Kidney (tissue), 14 donors: ENCODE data around the gene SLC25A18. TPM values are rescaled to one million over a fixed set of nuclear protein-coding genes. Genes with fewer than 3 reads are reported as not detected.

Source experiments
- DNase-seq, 5 donors: peaks; one replicate each; pipeline ENCODE4 v3.0.0-alpha.2; 2013 to 2020
- FAIRE-seq: peaks from 2 replicates; lab custom pipeline; 2012; peaks lifted over from hg19 to GRCh38; lab: Jason Lieb, UNC
- H3K27ac ChIP-seq, 2 donors: one replicate each; pipeline ENCODE4 v1.7.0; 2013; ENCODE audit warnings: low read depth in 2 of 2, low read length in 2 of 2, inconsistent platforms in 1 of 2
- H3K27me3 ChIP-seq: one replicate; pipeline ENCODE4 v1.7.1; 2013; ENCODE audit warnings: low read length, inconsistent platforms; ENCODE audit not compliant: control insufficient read depth, insufficient read depth
- H3K36me3 ChIP-seq, 3 donors: one replicate each; pipeline versions ENCODE4 v1.7.0 to v1.7.1; 2013; ENCODE audit warnings: low read length in 3 of 3, control low read depth in 1 of 3, inconsistent platforms in 1 of 3; ENCODE audit not compliant: insufficient read depth in 3 of 3, control insufficient read depth in 2 of 3
- H3K4me1 ChIP-seq, 3 donors: one replicate each; pipeline versions ENCODE4 v1.7.0 to v1.7.1; 2013; ENCODE audit warnings: low read length in 3 of 3, inconsistent platforms in 1 of 3, low read depth in 1 of 3; ENCODE audit not compliant: control insufficient read depth in 2 of 3, insufficient read depth in 2 of 3
- H3K4me3 ChIP-seq, 3 donors: one replicate each; pipeline versions ENCODE4 v1.7.0 to v1.8.1; 2013; ENCODE audit warnings: low read length in 3 of 3, control low read depth in 1 of 3, inconsistent platforms in 1 of 3
- H3K9ac ChIP-seq, 3 donors: one replicate each; pipeline versions ENCODE4 v1.7.0 to v1.7.1; 2013; ENCODE audit warnings: low read length in 3 of 3, control low read depth in 1 of 3, inconsistent platforms in 1 of 3
- H3K9me3 ChIP-seq, 3 donors: one replicate each; pipeline versions ENCODE4 v1.7.0 to v1.7.1; 2013; ENCODE audit warnings: low read length in 3 of 3, control low read depth in 1 of 3, inconsistent platforms in 1 of 3; ENCODE audit not compliant: control insufficient read depth in 2 of 3, insufficient read depth in 1 of 3
- intact Hi-C: fragments of 100-400 bp; cut with DNase I; formaldehyde crosslinking; loops from one replicate; pipeline ENCODE4 v1.11.1; 2022
- polyA plus RNA-seq: library from polyadenylated mRNA; stranded (reverse); fragments of 350-450 nt; fragmentation: Illumina TruSeq; extraction: RNeasy Lipid Tissue Mini Kit (QIAGEN cat#74804); gene quantifications from one replicate; pipeline ENCODE4 v1.2.3, GENCODE V29; 2014; ENCODE audit warnings: low read depth, low replicate concordance; ENCODE audit not compliant: insufficient read depth
- total RNA-seq: library from RNA; stranded (reverse); fragmentation: NEBNext Ultra II Directional; extraction: Animal tissue kit (Norgen Biotek cat#: 25700); gene quantifications from one replicate; pipeline ENCODE4 v1.2.1, GENCODE V29; 2021
- TF ChIP-seq, protein P1 (sequence below): IDR thresholded peaks from 3 replicates; pipeline ENCODE4 v1.5.1; 2012; ENCODE audit warnings: mild to moderate bottlenecking, moderate library complexity, borderline replicate concordance; ENCODE audit not compliant: insufficient read depth; ENCODE audit errors: extremely low read depth
- donor health status: control.
- donor health status: control.
- donor health status: control.
- donor health status: control.
- donor health status: control.
- donor health status: DM: yes; HTN: yes; CAD: no.
- donor health status: Normal renal cell carcinoma (clear cell type).

SLC25A18 gene
- total and polyA plus RNA-seq, 2 donors from 2014 or later, result 0.41 to 1.1 TPM

DNA sequence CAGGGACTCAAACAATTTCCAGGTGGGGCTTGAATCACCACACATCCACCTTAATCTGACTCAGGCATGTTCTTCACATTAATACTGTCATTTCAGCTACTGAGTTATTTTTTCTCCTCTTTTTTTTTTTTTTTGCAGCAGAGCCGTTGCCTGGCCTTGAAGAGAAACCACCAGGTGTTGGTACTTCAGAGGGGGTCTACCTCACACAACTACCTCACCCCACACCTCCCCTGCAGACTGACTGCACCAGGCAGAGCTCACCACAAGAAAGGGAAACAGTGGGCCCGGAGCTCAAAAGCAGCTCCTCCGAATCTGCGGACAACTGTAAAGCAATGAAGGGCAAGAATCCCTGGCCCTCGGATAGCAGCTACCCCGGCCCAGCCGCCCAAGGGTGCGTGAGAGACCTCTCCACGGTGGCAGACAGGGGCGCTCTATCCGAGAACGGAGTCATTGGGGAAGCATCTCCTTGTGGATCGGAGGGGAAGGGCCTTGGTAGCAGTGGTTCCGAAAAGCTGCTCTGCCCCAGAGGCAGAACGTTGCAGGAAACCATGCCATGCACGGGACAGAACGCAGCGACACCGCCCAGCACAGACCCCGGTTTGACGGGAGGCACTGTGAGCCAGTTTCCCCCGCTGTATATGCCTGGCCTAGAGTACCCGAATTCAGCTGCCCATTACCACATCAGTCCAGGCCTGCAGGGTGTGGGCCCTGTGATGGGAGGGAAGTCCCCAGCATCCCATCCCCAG, 15.1 kb upstream of the SLC25A18 start:
- Histone ChIP-seq H3K27ac (no peak overlapping the region), H3K9ac (no peak overlapping the region), H3K4me1 (no peaks in the 10 kb centered on the region), H3K36me3 (peaks cover 0 to 2% (median 0%) of the 10 kb centered on the region in 3 donors), H3K9me3 (no peaks in the 10 kb centered on the region), H3K27me3 (no peaks in the 10 kb centered on the region), H3K4me3 (no peak overlapping the region)
- TF ChIP-seq, protein P1, sequence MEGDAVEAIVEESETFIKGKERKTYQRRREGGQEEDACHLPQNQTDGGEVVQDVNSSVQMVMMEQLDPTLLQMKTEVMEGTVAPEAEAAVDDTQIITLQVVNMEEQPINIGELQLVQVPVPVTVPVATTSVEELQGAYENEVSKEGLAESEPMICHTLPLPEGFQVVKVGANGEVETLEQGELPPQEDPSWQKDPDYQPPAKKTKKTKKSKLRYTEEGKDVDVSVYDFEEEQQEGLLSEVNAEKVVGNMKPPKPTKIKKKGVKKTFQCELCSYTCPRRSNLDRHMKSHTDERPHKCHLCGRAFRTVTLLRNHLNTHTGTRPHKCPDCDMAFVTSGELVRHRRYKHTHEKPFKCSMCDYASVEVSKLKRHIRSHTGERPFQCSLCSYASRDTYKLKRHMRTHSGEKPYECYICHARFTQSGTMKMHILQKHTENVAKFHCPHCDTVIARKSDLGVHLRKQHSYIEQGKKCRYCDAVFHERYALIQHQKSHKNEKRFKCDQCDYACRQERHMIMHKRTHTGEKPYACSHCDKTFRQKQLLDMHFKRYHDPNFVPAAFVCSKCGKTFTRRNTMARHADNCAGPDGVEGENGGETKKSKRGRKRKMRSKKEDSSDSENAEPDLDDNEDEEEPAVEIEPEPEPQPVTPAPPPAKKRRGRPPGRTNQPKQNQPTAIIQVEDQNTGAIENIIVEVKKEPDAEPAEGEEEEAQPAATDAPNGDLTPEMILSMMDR, result no peak
- no peak for DNase-seq
- intact Hi-C loops, result no loop called here
- FAIRE-seq, result no peak

- Histone ChIP-seq H3K27me3 (no peaks in the 10 kb centered on the region), H3K4me1 (no peaks in the 10 kb centered on the region), H3K9me3 (no peaks in the 10 kb centered on the region), H3K9ac (no peak overlapping the region), H3K27ac (no peak overlapping the region), H3K4me3 (no peak overlapping the region), H3K36me3 (peaks cover 0 to 2% (median 0%) of the 10 kb centered on the region in 3 donors)
- intact Hi-C loops, result no loop called here
- FAIRE-seq, result no peak
- TF ChIP-seq, protein P1, result no peak
- no peak for DNase-seq
Measured at GRCh38 chr22:17548756-17549035, 14.6 kb upstream of the SLC25A18 start.

DNA sequence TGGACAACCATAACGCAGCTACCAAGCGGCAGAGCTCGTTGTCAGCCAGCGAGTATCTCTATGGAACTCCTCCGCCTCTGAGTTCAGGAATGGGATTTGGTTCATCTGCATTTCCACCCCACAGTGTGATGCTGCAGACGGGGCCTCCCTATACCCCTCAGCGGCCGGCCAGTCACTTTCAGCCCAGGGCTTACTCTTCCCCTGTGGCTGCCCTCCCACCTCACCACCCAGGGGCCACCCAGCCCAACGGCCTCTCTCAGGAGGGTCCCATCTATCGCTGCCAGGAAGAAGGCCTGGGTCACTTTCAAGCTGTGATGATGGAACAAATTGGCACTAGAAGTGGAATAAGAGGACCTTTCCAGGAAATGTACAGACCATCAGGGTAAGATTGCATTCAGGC, 14.1 kb upstream of the SLC25A18 start:
- Histone ChIP-seq H3K27me3 (no peaks in the 10 kb centered on the region), H3K4me1 (no peaks in the 10 kb centered on the region), H3K9me3 (no peaks in the 10 kb centered on the region), H3K36me3 (peaks cover 0 to 2% (median 0%) of the 10 kb centered on the region in 3 donors), H3K9ac (no peak overlapping the region), H3K4me3 (no peak overlapping the region), H3K27ac (no peak overlapping the region)
- intact Hi-C loops, result no loop called here
- DNase-seq (no peak), FAIRE-seq (no peak)
- TF ChIP-seq, protein P1, result no peak
